Ovary (tissue), 10 donors: ENCODE data around the gene TMEM260. TPM values are rescaled to one million over a fixed set of nuclear protein-coding genes. Genes with fewer than 3 reads are reported as not detected.

Experiments used
- DNase-seq, 5 donors: peaks; one replicate each; pipeline ENCODE4 v3.0.0-alpha.2; 2019 to 2020
- H3K27ac ChIP-seq, 2 donors: fragments of 200-600 bp; one replicate each; pipeline versions ENCODE4 v1.5.1 to v1.8.0; 2019 to 2022
- H3K27me3 ChIP-seq: fragments of 200-600 bp; one replicate; pipeline ENCODE4 v1.8.0; 2022
- H3K36me3 ChIP-seq: fragments of 200-600 bp; sonication (generic); one replicate; pipeline ENCODE4 v1.5.1; 2019
- H3K4me1 ChIP-seq: one replicate; pipeline ENCODE4 v1.8.1; 2013; ENCODE audit warnings: mild to moderate bottlenecking, moderate library complexity; ENCODE audit not compliant: insufficient read depth
- H3K4me3 ChIP-seq: fragments of 200-600 bp; sonication (generic); one replicate; pipeline ENCODE4 v1.5.1; 2017
- H3K9me3 ChIP-seq, 2 donors: fragments of 200-600 bp in 1 of 2; sonication (generic) in 1 of 2; one replicate each; pipeline versions ENCODE4 v1.5.1 to v1.8.1; 2013 to 2019; ENCODE audit warnings: mild to moderate bottlenecking in 1 of 2, moderate library complexity in 1 of 2
- EP300 ChIP-seq: sonication (generic); formaldehyde crosslinking; IDR thresholded peaks from one replicate; pipeline ENCODE4 v1.6.1; 2017; ENCODE audit warnings: antibody characterized with exemption
- POLR2A ChIP-seq: fragments of 450-650 bp; IDR thresholded peaks from one replicate; pipeline ENCODE4 v1.6.1; 2017; ENCODE audit warnings: antibody characterized with exemption, mild to moderate bottlenecking, moderate library complexity
- WGBS, 3 donors: extraction: QIAGEN DNeasy Blood & Tissue Kit in 1 of 3; methylation state at CpG; one replicate each; pipeline versions ENCODE4 v1.1.5 to v1.1.7; 2013 to 2017; 5-methylcytosine and 5-hydroxymethylcytosine counted together
- intact Hi-C, 4 donors: fragments of 100-400 bp; cut with DNase I; formaldehyde crosslinking; loops; one replicate each; pipeline versions ENCODE4 v1.11.0 to v1.15.1; 2022 to 2023
- long read RNA-seq, 3 donors: library from polyadenylated mRNA in 2 of 3; unstranded in 2 of 3; transcript quantifications; one replicate each; pipeline ENCODE4 v2.0.0 and lab custom pipeline, GENCODE V29; 2021 to 2026
- polyA plus RNA-seq, 2 donors: library from polyadenylated mRNA; stranded (reverse); fragments of 200-250 nt in 1 of 2; fragments of 350-450 nt in 1 of 2; fragmentation: Illumina TruSeq in 1 of 2; extraction: RNeasy Lipid Tissue Mini Kit (QIAGEN cat#74804) in 1 of 2; gene quantifications; one replicate each; pipeline ENCODE4 v1.2.3, GENCODE V29; 2013 to 2014
- total RNA-seq, 7 donors: library from RNA; depleted of rRNA in 2 of 7; stranded (reverse); fragments of >200 nt in 2 of 7; fragmentation: NEBNext Ultra II Directional in 3 of 7; extraction: Animal tissue kit (Norgen Biotek cat#: 25700) in 3 of 7; gene quantifications; one replicate each; pipeline versions ENCODE4 v1.1.0 to v1.2.4, GENCODE V29; 2016 to 2023
- TF ChIP-seq, protein P1 (sequence below), 3 donors: fragments of 450-650 bp in 2 of 3; fragments of 200-600 bp in 1 of 3; IDR thresholded peaks; one replicate each; pipeline versions ENCODE4 v1.5.1 to v1.8.0; 2016 to 2022; ENCODE audit warnings: antibody characterized with exemption in 3 of 3, mild to moderate bottlenecking in 1 of 3
- donor health status: DM: no; HTN: no; CAD: no; lungs with moderate emphysema.
- donor health status: DM: no; HTN: no; CAD: no.
- donor health status: Bipolar disorder and iron deficiency.
- donor health status: DM: yes; HTN: yes; CAD: no.
- donor health status: DM: no; HTN: no; CAD: no.
- donor health status: DM: yes; HTN: yes; CAD: no.

TMEM260 gene
- 10 to 100 TPM; 18.8 to 28.1 (median 21.5) TPM for total RNA-seq
- polyA plus RNA-seq: 10 to 100 TPM; 12.8 to 24.0 TPM
- long read RNA-seq, donor 1, full-length matches to known transcripts: 18 of 43 reads
- long read RNA-seq, donor 1, partial matches to known transcripts: 2 of 43 reads
- long read RNA-seq, donor 1, other reads (novel, unspliced or antisense): 23 of 43 reads
- long read RNA-seq, donor 2, full-length matches to known transcripts: 4 of 4 reads
- long read RNA-seq, donor 2, partial matches to known transcripts: 0 of 4 reads
- long read RNA-seq, donor 2, other reads (novel, unspliced or antisense): 0 of 4 reads
- long read RNA-seq, donor 3, full-length matches to known transcripts: 12 of 23 reads
- long read RNA-seq, donor 3, partial matches to known transcripts: 4 of 23 reads
- long read RNA-seq, donor 3, other reads (novel, unspliced or antisense): 7 of 23 reads

DNA sequence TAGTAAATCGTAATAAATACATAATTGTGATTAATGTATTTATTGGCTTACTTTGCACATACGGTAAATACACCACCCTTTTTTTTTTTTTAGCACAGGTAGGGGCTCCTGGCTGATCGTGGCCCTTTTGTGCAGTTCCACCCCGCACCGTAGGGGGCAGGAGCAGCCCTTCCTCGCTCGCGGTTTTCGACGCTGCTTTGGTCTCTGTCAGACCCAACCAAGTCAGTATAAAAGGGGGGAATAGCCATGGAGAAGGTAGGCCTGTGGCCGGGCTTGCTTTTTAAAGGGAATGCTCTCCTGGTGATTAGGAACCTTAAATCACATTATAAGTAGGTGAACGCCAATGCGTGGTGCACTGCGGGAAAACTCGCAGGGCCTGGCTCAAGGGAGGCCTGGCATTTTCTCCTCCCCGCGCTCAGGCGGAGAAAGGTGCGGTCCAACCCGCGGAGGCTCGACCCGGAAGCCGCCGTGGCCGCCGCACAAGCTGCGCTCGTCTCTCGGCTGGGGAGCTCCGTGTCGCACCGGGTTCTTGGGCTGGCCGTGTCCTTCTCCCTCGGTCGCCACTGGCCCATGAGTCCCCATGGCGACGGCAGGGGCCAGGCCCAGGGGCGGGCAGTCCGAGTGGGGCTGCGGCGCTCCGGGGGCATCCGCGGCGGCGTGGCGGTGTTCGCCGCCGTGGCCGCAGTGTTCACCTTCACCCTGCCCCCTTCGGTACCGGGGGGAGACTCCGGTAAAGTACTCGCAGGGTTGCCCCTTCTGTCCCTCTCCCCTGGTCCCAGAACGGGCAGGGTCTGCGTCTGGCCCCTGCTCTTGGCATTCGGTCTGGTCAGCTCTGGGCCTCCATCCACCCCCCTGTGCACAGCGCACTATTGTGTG lies at the start of gene TMEM260:
TMEM260 (plus strand) TSS at position 454 of the 876 bp plus-strand sequence; CDS start at position 571, 117 bp downstream.
- intact Hi-C loops: no loop called here
- Histone ChIP-seq H3K9me3 (no peaks in the 10 kb centered on the region), H3K27me3 (no peaks in the 10 kb centered on the region), H3K36me3 (no peaks in the 10 kb centered on the region), H3K4me1 (peaks cover 13% of the 10 kb centered on the region), H3K4me3 (peak within 1 kb of the TSS; percentile 86), H3K27ac (peak within 1 kb of the TSS in 1 of 2 donors; percentile 57)
- DNase-seq: peak; percentile 74 to 88 (median 84)
- WGBS, 3 donors: 0% methylated on average over 35 to 60 of the region's 60 CpGs
- peak; percentile 19 for TF ChIP-seq POLR2A
- TF ChIP-seq, protein P1, sequence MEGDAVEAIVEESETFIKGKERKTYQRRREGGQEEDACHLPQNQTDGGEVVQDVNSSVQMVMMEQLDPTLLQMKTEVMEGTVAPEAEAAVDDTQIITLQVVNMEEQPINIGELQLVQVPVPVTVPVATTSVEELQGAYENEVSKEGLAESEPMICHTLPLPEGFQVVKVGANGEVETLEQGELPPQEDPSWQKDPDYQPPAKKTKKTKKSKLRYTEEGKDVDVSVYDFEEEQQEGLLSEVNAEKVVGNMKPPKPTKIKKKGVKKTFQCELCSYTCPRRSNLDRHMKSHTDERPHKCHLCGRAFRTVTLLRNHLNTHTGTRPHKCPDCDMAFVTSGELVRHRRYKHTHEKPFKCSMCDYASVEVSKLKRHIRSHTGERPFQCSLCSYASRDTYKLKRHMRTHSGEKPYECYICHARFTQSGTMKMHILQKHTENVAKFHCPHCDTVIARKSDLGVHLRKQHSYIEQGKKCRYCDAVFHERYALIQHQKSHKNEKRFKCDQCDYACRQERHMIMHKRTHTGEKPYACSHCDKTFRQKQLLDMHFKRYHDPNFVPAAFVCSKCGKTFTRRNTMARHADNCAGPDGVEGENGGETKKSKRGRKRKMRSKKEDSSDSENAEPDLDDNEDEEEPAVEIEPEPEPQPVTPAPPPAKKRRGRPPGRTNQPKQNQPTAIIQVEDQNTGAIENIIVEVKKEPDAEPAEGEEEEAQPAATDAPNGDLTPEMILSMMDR (IDR thresholded peaks at IDR 0.05): peak; percentile 71 to 92 (median 81)
- no peak for TF ChIP-seq EP300

DNA sequence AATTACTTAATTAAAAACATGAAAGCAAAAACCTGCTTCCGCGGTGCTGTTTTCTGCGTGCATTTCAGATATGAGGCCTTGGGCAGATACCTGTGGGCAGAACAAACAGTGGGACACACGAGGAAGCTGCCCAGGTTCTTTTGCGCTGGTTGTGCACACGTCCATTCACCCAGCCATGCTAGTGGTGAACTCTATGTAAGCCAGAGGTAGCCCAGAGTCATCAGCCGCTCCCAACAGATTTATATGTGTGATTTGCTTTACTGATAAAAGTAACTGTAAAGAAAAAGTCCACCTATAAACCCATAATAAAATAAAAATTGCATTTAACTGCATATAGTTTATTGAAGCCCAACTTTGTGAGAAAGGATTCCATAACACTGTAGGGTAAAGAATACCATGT lies 47.1 kb upstream of the TMEM260 start:
- no peaks in the 10 kb centered on the region for H3K4me1 ChIP-seq
- TF ChIP-seq POLR2A: no peak

DNA sequence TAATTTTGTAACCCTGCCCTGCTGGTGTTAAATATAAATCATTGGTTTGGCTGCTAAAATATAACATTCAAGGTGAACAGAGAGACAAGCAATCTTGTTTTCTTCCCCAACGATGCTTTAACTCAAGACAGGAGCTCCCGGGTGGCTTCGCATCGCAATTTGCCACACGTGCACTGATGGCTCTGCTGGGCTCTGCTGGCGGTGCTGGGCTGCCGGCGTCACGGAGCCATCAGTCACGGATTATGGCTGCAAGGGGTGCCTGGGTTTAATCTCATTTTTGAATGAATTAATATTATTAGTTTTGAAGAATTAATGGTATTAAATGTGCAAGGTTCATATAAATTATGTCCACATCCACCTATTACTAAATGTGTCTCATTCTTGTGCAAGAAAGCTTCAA lies 44.9 kb upstream of the TMEM260 start:
- TF ChIP-seq EP300: no peak
- TF ChIP-seq, protein P1 (IDR thresholded peaks at IDR 0.05): no peak
- no peak for TF ChIP-seq POLR2A
- Histone ChIP-seq H3K27ac (no peak overlapping the region), H3K4me3 (no peak overlapping the region), H3K9me3 (no peaks in the 10 kb centered on the region), H3K36me3 (no peaks in the 10 kb centered on the region), H3K4me1 (no peaks in the 10 kb centered on the region), H3K27me3 (no peaks in the 10 kb centered on the region)
- no peak for DNase-seq
- WGBS, 3 donors: 88 to 92% (median 89%) methylated on average over 10 of the region's 10 CpGs
- intact Hi-C loops: no loop called here

More for the DNA sequence above, 47.1 kb upstream of the TMEM260 start:
- no peaks in the 10 kb centered on the region for H3K27me3 ChIP-seq
- intact Hi-C loops: no loop called here
- WGBS, 3 donors: 89 to 92% (median 90%) methylated on average over 7 of the region's 7 CpGs
- H3K36me3 ChIP-seq: no peaks in the 10 kb centered on the region
- DNase-seq: no peak
- no peak overlapping the region for H3K27ac ChIP-seq
- H3K4me3 ChIP-seq: no peak overlapping the region
- no peaks in the 10 kb centered on the region for H3K9me3 ChIP-seq

DNA sequence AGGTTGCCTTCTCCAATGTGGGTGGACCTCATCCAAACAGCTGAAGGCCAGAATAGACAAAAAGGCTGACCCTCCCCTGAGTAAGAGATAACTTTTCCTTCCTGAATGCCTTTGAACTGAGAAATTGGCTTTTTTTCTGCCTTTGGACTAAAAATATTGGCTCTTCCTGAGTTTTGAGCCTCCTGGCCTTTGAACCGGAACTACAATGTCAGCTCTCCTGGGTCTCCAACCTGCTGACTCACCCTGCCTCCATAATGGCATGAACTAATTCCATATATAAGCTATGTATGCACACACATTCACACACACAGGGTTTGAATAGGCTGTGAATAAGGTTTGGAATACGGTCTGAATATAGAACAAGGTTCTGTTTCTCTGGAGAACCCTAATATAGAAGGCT lies 39.7 kb upstream of the TMEM260 start:
- intact Hi-C loops: no loop called here
- H3K27ac ChIP-seq: no peak overlapping the region
- no peaks in the 10 kb centered on the region for H3K27me3 ChIP-seq
- no peaks in the 10 kb centered on the region for H3K4me1 ChIP-seq
- H3K4me3 ChIP-seq: no peak overlapping the region
- 90 to 96% (median 92%) methylated on average over 2 of the region's 2 CpGs for WGBS, 3 donors
- DNase-seq: no peak
- H3K9me3 ChIP-seq: no peaks in the 10 kb centered on the region
- no peak for TF ChIP-seq EP300
- TF ChIP-seq, protein P1 (IDR thresholded peaks at IDR 0.05): no peak
- TF ChIP-seq POLR2A: no peak
- H3K36me3 ChIP-seq: no peaks in the 10 kb centered on the region
